Epidermal melanocyte (primary cell): ENCODE data around the gene VHLL.

Experiments used
- DNase-seq: peaks from one replicate; pipeline ENCODE4 v3.0.0; 2011; ENCODE audit warnings: low spot score; ENCODE audit not compliant: insufficient read length

VHLL gene

DNA sequence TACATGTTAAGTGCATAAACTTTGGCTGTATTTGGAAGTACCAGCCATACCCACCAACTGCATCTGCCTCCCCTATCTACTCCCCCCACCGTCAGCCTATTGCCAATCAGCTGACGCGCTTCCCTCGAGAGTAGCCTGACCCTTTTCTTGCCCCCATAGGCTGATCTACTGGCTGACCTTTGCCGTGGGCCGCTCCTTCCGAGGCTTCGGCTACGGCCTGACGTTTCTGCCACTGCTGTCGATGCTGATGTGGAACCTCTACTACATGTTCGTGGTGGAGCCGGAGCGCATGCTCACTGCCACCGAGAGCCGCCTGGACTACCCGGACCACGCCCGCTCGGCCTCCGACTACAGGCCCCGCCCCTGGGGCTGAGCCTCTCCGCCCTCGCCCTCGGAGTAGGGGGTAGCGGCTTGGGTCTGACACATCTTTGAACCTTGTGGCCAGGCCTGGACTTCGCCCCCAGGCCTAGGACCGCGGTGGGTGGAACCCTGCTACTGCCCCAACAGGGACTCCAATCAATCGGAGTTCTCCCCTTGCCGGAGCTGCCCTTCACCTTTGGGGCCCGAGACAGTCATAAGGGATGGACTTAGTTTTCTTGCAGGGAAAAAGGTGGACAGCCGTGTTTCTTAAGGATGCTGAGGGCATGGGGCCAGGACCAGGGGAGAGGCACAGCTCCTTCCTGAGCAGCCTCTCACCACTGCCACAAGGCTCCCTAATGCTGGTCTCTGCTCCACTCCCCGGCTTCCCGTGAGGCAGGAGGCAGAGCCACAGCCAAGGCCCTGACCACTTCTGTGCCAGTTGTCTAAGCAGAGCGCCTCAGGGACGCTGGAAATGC is 7.7 kb downstream of the VHLL start:
- peak; percentile 42 for DNase-seq

DNA sequence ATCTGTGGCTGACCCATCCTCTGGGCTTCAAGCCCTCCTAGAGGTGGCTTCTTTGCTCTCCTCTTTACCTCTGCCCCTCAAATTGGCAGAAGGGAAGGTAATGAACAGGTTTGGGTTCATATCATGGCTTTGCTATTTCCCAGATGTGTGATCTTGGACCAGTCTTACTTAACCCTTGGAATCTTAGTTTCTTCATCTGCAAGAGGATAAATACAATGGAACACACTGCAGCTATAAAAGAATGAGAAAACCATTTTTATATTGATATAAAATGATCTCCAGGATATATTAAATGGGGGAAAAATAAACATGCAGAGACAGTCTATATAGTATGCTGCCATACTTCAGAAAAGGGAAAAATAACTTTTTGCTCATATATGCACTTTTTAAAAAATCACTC is 9.2 kb downstream of the VHLL start:
- DNase-seq, result no peak

DNA sequence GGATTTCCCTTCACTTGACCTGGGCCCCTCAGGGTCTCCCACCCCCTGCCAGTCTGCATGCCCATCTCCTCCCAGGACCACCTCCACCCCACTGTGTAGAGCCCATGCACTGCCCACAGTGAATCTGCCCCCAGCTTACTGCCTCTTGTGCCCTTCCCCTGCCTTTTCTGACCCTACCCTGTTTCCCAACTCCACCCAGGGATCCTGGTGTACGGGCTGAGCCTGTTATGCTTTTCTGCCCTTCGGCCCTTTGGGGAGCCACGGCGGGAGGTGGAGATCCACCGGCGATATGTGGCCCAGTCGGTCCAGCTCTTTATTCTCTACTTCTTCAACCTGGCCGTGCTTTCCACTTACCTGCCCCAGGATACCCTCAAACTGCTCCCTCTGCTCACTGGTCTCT is 13.0 kb downstream of the VHLL start:
- no peak for DNase-seq

DNA sequence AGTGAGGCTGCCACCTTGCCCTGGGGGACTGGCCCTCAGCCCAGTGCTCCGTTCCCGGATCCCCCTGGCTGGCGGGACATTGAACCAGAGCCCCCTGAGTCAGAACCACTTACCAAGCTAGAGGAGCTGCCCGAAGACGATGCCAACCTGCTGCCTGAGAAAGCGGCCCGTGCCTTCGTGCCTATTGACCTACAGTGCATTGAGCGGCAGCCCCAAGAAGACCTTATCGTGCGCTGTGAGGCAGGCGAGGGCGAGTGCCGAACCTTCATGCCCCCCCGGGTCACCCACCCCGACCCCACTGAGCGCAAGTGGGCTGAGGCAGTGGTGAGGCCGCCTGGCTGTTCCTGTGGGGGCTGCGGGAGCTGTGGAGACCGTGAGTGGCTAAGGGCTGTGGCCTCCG is 13.7 kb downstream of the VHLL start:
- DNase-seq, result no peak

GRCh38 chr1:156284757-156285156 is 14.3 kb downstream of the VHLL start:
- no peak for DNase-seq

- DNase-seq, result no peak
These were observed 15.0 kb downstream of the VHLL start, which contains the start of gene TMEM79 for GRCh38 chr1:156284112-156284511. TSS of gene TMEM79 (plus strand) at chr1:156284325. CDS start at chr1:156285227, 902 bp downstream.

DNA sequence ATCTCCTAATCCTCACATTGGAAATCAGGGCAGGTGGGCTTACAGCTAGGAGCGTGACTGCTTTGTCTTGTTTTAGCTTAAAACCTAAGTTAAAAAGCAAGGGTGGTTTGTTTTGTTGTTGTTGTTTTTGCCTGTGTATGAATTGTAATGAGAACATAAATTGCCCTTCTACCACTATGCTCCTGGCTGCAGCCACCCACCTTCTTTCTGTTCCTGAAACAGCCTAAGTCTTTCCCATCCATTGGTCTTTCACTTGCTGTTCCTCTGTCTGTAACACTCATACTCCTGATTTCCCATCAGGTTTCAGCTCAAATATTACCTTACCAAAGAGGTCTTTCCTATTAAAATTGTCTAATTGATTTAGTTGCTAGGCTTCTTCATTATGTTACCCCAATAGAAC is 15.6 kb downstream of the VHLL start:
- DNase-seq, result no peak

- peak; percentile 87 for DNase-seq
These were observed 16.5 kb downstream of the VHLL start, which contains the start of gene SMG5 for GRCh38 chr1:156282479-156283222. TSS of gene SMG5 (minus strand) at chr1:156282825. CDS start at chr1:156282680, 145 bp downstream.

- no peak for DNase-seq
These were observed 17.2 kb downstream of the VHLL start for GRCh38 chr1:156281693-156282478.

DNA sequence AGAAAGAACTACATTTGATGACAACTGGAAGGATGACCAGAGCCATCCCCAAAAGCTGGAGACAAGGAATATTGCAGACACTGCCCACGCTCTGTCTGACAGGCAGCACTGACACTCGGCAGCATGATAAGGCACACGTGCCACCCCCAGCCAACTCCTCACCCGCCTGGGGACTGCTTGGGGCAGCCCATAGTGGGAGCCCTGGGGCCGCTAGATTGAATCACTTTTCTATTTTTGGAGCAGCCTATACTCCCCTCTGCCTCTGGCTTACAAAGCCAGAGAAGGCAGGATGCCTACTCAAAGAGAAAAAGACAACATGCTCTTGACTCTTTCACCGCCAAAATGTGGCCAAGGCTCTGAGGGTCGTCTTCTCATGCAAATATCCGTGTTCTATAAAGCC is 17.8 kb downstream of the VHLL start:
- DNase-seq, result no peak

DNA sequence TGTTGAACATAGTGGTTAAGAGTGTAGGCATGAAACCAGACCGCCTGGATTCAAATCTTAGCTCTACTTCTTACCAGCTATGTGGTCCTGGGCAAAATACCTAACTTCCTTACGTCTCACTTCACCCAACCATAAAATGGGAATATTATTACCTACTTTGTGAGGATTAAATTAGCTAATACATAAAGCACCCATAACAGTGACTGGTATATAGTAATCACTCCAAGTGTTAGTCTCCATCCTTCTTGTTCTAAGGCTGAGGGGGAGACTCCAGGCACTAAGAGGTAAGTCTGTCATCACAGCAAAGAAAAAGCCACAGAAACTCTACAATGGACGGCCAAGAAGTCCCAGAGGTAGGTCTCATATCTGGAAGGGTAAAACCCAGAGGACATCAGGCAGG is 19.3 kb downstream of the VHLL start:
- no peak for DNase-seq

DNA sequence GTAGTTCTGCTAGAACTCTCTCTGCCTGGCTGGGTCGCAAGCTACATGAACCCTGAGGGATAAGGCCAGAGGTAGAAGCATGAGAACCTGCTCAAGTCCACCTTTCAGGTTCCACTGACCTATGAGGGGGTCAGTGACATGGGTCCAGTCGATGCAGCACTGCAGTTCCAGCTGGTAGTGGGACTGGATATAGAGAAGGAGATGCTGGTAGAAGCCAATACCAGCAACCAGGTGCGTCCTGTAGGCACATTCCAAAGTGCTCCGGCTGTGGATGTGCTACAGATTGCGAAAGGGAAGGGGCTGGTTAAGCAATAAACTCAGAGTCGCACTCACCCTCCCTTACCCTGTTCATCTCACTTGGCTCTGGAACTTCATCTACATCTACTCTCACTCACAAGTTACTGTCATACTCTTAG is 22.1 kb downstream of the VHLL start:
- no peak for DNase-seq

DNA sequence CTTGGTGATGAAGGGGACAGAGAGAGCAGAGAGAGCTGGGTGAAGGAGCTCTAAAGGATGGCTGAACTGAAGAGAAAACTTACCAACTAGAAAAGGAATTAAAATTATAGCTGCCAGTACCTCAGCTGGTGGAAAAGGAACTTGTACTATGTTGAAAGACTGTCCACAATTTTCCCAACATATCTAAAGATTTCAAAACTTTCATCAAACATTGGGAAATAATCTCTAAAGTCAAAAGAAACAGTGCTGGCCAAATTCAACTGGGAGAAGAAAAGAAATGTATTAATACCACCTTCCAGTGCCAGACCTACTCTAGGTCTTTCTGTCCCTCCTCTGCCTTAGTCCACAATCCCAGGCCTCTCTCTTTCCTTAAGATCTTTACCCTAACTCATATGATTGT is 22.6 kb downstream of the VHLL start:
- DNase-seq, result no peak

DNA sequence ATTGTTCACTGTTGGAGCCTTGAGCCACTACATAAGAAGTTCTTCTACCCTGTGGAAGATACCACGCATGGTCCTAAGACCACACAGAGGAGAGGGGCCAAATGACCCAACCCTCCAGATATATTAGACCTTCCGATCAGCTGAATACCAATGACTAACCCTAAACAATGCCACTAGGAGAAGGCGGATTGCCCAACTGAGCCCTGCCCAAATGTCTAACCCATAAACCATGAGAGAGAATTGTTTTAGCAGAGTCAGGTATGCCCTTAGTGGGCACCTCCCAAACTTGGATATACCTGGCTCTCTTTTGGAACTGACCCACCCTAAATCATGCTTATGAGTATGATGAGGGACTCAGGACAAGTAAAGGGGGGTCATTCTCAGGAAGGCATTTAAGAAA is 28.8 kb downstream of the VHLL start:
- DNase-seq, result no peak

- DNase-seq, result no peak
These were observed 30.8 kb downstream of the VHLL start for GRCh38 chr1:156268336-156268735.

GRCh38 chr1:156266051-156266450 is 33.1 kb downstream of the VHLL start:
- no peak for DNase-seq

GRCh38 chr1:156263288-156263655 is 35.8 kb downstream of the VHLL start:
- DNase-seq, result no peak

GRCh38 chr1:156262461-156263287 is 36.4 kb downstream of the VHLL start:
- peak; percentile 28 for DNase-seq

DNA sequence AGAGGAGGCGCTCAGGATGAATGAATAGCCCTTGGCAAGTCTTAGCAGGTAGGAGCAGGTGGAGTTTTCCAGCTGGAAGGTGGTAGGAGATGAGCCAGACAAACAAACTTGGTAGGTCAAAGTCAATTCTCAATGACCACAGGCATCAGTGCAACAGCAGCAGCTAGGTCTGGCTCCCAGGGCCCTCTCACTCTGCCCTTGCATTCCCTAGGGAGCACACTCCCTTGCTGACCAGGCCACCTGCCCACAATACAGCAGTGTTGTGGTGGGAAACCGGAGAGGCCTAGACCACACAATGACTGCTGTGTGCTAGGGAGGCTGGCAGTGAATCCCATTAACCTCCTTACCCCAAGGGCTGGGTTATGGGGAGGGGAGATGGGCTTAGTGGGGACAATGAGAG is 38.2 kb downstream of the VHLL start:
- no peak for DNase-seq

GRCh38 chr1:156259805-156260204 is 39.3 kb downstream of the VHLL start:
- no peak for DNase-seq

- DNase-seq, result no peak
These were observed 40.2 kb downstream of the VHLL start for GRCh38 chr1:156258859-156259258.
